NCI-H345 treated with DMSO at 0.1 percent for 48 hours (cell line): ENCODE results near the gene SPATC1L.

Experiments used
- DNase-seq: peaks from one replicate; lab custom pipeline; 2025; ENCODE audit not compliant: unreplicated experiment; lab: John Stamatoyannopoulos, UW

Gene SPATC1L

GRCh38 chr21:46136739-46137349 lies 47.4 kb downstream of the SPATC1L start:
- DNase-seq, result no peak

- no peak for DNase-seq
Measured at GRCh38 chr21:46135782-46136395, 48.4 kb downstream of the SPATC1L start.

DNA sequence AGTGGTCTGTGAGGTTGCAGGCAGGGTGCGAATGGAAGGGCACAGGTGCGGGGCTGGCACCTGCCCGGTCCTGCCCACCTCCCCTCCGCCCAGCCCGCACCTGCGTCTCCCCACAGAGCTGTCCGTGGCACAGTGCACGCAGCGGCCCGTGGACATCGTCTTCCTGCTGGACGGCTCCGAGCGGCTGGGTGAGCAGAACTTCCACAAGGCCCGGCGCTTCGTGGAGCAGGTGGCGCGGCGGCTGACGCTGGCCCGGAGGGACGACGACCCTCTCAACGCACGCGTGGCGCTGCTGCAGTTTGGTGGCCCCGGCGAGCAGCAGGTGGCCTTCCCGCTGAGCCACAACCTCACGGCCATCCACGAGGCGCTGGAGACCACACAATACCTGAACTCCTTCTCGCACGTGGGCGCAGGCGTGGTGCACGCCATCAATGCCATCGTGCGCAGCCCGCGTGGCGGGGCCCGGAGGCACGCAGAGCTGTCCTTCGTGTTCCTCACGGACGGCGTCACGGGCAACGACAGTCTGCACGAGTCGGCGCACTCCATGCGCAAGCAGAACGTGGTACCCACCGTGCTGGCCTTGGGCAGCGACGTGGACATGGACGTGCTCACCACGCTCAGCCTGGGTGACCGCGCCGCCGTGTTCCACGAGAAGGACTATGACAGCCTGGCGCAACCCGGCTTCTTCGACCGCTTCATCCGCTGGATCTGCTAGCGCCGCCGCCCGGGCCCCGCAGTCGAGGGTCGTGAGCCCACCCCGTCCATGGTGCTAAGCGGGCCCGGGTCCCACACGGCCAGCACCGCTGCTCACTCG lies 52.2 kb downstream of the SPATC1L start:
- no peak for DNase-seq

GRCh38 chr21:46131588-46131837 lies 52.7 kb downstream of the SPATC1L start:
- DNase-seq, result no peak

GRCh38 chr21:46130831-46131587 lies 53.2 kb downstream of the SPATC1L start:
- DNase-seq, result no peak

DNA sequence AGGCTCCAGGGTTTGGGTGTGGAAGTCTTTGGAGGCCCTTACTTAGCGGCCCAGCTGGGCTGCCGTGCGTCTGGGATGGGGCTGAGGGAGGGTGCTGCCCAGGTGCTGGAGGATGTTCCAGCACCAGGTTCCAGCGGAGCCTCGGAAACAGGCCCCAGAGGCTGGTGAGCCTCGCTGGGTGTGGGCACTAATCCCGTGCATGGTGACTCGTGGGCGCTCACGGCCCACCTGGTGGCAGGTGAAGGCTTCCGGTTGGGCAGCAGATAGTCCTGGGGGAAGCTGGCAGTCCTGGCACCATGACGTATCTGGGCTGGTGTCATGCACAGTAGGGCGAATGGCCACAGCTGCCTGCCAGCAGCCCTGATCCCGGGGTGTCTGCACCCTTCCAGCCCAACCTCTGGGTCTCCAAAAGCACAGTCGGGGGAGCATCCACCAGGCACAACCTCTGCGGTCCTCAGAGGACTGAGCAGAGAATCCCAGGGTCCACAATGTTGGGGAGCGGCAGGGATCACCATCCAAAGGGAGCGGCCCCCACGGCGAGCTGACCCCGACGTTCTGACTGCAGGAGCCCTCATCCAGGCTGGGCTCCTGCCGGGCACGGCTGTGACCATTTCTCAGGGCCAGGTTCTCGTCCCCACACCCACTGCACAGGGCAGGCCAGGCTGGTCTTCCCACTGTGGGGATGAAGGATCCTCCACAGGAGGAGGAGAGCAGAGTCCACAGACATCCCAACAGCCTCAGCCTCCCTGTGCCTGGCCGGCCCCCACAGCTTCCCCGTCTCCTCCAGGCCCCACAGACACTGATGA lies 54.2 kb downstream of the SPATC1L start:
- DNase-seq, result no peak

GRCh38 chr21:46128933-46129571 lies 55.2 kb downstream of the SPATC1L start:
- DNase-seq, result no peak

GRCh38 chr21:46128106-46128932 lies 55.9 kb downstream of the SPATC1L start:
- no peak for DNase-seq

DNA sequence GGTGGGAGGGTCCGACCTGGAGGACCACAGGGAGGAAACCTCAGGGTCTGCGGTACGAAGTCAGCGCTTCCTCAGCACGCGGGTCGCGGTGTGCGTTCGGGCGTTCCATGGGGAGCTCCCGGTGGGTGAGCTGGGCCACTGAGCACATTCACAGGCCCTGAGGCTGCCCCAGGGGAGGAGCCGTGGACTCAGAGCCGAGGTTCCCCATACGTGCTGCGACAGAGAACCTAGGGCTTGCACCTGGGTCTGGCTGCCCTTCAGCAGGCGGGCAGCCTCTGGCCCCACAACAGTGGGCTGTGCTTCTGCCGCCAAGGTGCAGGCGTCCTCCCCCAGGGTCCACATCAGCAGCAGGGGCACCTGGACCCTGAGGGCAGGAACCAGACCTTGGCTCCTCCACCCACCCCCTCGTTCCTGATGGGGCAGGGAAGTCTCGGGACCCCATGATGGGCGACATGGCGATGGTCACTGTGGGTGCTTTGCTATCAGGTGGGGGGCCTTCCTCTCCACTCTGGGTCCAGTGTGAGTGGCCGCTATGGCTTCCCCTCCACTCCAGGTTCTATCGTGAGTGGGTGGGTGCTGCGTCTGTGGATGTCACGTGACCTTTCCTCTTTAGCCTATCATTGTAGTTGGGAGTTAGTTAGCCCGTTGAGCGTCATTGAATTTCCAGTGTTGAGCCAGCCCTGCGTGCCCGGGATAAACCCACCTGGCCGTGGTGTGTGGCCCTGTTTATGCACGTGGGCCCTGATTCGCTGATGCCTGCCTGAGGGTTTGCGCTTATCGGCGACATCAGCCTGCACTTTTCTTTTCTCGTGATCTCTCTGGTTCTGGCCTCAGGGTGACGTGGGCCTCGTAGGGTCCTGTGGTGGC lies 56.8 kb downstream of the SPATC1L start:
- no peak for DNase-seq

- DNase-seq, result no peak
Measured at GRCh38 chr21:46126309-46127238, 57.7 kb downstream of the SPATC1L start.

DNA sequence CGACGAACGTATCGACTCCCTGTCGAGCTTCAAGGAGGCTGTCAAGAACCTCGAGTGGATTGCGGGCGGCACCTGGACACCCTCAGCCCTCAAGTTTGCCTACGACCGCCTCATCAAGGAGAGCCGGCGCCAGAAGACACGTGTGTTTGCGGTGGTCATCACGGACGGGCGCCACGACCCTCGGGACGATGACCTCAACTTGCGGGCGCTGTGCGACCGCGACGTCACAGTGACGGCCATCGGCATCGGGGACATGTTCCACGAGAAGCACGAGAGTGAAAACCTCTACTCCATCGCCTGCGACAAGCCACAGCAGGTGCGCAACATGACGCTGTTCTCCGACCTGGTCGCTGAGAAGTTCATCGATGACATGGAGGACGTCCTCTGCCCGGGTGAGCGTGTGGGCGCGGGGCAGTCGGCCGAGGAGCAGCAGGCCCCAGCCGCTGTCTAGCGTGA lies 58.4 kb downstream of the SPATC1L start:
- DNase-seq, result no peak

- DNase-seq, result no peak
Measured at GRCh38 chr21:46124926-46125845, 59.1 kb downstream of the SPATC1L start.

- no peak for DNase-seq
Measured at GRCh38 chr21:46124083-46124925, 60.0 kb downstream of the SPATC1L start.

GRCh38 chr21:46122758-46123683 lies 61.2 kb downstream of the SPATC1L start:
- DNase-seq, result no peak
